Testis (tissue), 2 donors: Measurements from ENCODE around the gene YBX1.

Experiments
- CTCF ChIP-seq, 3 experiments: fragments of 450-650 bp in 2 of 3; fragments of 200-600 bp in 1 of 3; sonication (generic) in 1 of 3; IDR thresholded peaks; one replicate each; pipeline ENCODE4 v1.5.1; 2016 to 2019; ENCODE audit warnings: antibody characterized with exemption in 3 of 3, mild to moderate bottlenecking in 2 of 3, moderate library complexity in 1 of 3
- POLR2A ChIP-seq: fragments of 450-650 bp; IDR thresholded peaks from one replicate; pipeline ENCODE4 v1.6.1; 2017; ENCODE audit warnings: antibody characterized with exemption, mild to moderate bottlenecking, moderate library complexity

- TF ChIP-seq POLR2A (no peak), CTCF (IDR thresholded peaks at IDR 0.05) (no peak)
Measured at GRCh38 chr1:42682739-42683531, 717 bp downstream of the YBX1 start.
